Right lobe of liver (tissue), 6 donors: Measurements from ENCODE around the gene MAPK1. TPM values are rescaled to one million over a fixed set of nuclear protein-coding genes. Genes with fewer than 3 reads are reported as not detected.
"Not testable (repeated sequence)": the region's sequence is repeated elsewhere in the genome, so short reads cannot be mapped to it uniquely, and the experiment has no call there.

Experiments used
- ATAC-seq, 4 donors: fragments of 200-7000 bp; cut with Tn5 transposase; one replicate each; pipeline ENCODE4 v1.9.1; 2020; ENCODE audit warnings: mild to moderate bottlenecking in 4 of 4, moderate library complexity in 4 of 4
- DNase-seq, 3 donors: peaks; one replicate each; pipeline ENCODE4 v3.0.0-alpha.2; 2020
- H3K27ac ChIP-seq, 3 donors: fragments of 200-600 bp; one replicate each; pipeline ENCODE4 v1.8.0; 2022
- H3K27me3 ChIP-seq, 2 donors: fragments of 200-600 bp; one replicate each; pipeline ENCODE4 v1.8.0; 2022
- H3K36me3 ChIP-seq, 4 donors: fragments of 200-600 bp; sonication (generic) in 1 of 4; one replicate each; pipeline versions ENCODE4 v1.5.1 to v1.8.0; 2017 to 2022; ENCODE audit warnings: control low read depth in 1 of 4
- H3K4me1 ChIP-seq, 4 donors: fragments of 200-600 bp; sonication (generic) in 1 of 4; one replicate each; pipeline versions ENCODE4 v1.5.1 to v1.8.0; 2017 to 2022; ENCODE audit warnings: control low read depth in 1 of 4
- H3K4me3 ChIP-seq, 3 donors: fragments of 200-600 bp; one replicate each; pipeline ENCODE4 v1.8.0; 2022
- H3K9me3 ChIP-seq, 4 donors: fragments of 200-600 bp; sonication (generic) in 1 of 4; one replicate each; pipeline versions ENCODE4 v1.5.1 to v1.8.0; 2017 to 2022; ENCODE audit warnings: control low read depth in 1 of 4
- POLR2A ChIP-seq: fragments of 450-650 bp; IDR thresholded peaks from one replicate; pipeline ENCODE4 v1.6.1; 2017; ENCODE audit warnings: antibody characterized with exemption, mild to moderate bottlenecking
- WGBS: methylation state at CpG from one replicate; pipeline ENCODE4 v1.1.6; 2018; ENCODE audit warnings: low coverage, low lambda C conversion rate; ENCODE audit not compliant: insufficient coverage; ENCODE audit errors: missing lambda C conversion rate; 5-methylcytosine and 5-hydroxymethylcytosine counted together
- intact Hi-C, 2 donors: fragments of 100-400 bp; cut with DNase I; formaldehyde crosslinking; loops; one replicate each; pipeline versions ENCODE4 v1.11.2 to v1.14.1; 2022
- total RNA-seq, 6 experiments: library from RNA; depleted of rRNA in 2 of 6; stranded (reverse); fragments of >200 nt in 2 of 6; fragmentation: NEBNext Ultra II Directional in 3 of 6; extraction: Animal tissue kit (Norgen Biotek cat#: 25700) in 3 of 6; gene quantifications; one replicate each; pipeline versions ENCODE4 v1.1.0 to v1.2.4, GENCODE V29; 2016 to 2023
- TF ChIP-seq, protein P1 (sequence below), 4 donors: fragments of 200-600 bp in 3 of 4; fragments of 450-650 bp in 1 of 4; IDR thresholded peaks; one replicate each; pipeline versions ENCODE4 v1.5.1 to v1.8.0; 2016 to 2022; ENCODE audit warnings: antibody characterized with exemption in 4 of 4, mild to moderate bottlenecking in 2 of 4
- donor health status: DM: no; HTN: yes; CAD: no.
- donor health status: DM: no; HTN: no; CAD: no.
- donor health status: DM: no; HTN: no; CAD: no.
- donor health status: DM: no; HTN: yes; CAD: no.
- donor health status: DM: no; HTN: yes; CAD: no.

The MAPK1 gene
- total RNA-seq, 6 experiments from 2014 or later: 43.4 to 75.0 (median 59.5) TPM

DNA sequence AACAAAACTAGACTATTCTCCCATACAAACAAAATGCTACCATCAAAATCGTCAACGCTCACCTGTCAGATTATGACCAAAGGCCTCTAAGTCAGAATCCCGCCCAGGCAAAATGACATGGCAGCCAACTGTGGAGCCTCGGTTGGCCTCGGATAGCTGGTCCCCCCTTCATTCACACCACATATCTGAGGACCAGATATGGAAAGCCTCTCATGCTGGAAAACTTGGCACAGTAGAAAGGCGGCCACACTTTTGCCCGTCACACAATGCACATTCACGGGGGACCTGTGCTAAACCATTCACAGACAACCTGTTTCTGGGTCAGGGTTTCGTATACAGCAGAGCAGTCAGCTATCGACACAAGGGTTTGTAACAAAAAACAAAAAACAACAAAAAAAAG is 11.2 kb downstream of the MAPK1 start:
- intact Hi-C loops: no loop called here
- DNase-seq: no peak
- ATAC-seq: no peak

DNA sequence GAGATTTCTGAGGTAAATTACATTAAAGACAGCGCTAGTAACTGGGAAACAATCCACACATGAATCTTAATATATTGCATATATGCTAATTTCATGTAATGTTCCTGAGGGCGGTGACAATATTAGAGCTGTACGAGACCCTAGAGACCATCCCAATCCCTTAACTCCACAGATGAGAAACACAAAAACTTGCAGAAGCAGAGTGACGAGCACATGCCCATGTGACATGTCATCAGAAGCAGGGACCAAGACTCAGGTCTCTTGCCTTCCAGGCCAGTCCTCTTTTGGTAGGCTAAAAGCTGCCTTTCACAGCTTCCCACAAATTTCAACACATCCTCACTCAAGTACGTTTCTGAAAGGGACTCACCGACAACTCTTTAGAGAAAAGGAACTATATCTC is 11.8 kb downstream of the MAPK1 start:
- Histone ChIP-seq H3K27ac (no peak overlapping the region), H3K36me3 (no peaks in the 10 kb centered on the region), H3K4me1 (peaks cover 0 to 20% (median 5%) of the 10 kb centered on the region in 4 donors), H3K4me3 (no peak overlapping the region), H3K9me3 (no peaks in the 10 kb centered on the region), H3K27me3 (no peaks in the 10 kb centered on the region)
- intact Hi-C loops: no loop called here
- 70% methylated on average over 6 of the region's 6 CpGs for WGBS
- no peak for DNase-seq
- ATAC-seq: no peak
- no peak for TF ChIP-seq POLR2A
- TF ChIP-seq, protein P1, sequence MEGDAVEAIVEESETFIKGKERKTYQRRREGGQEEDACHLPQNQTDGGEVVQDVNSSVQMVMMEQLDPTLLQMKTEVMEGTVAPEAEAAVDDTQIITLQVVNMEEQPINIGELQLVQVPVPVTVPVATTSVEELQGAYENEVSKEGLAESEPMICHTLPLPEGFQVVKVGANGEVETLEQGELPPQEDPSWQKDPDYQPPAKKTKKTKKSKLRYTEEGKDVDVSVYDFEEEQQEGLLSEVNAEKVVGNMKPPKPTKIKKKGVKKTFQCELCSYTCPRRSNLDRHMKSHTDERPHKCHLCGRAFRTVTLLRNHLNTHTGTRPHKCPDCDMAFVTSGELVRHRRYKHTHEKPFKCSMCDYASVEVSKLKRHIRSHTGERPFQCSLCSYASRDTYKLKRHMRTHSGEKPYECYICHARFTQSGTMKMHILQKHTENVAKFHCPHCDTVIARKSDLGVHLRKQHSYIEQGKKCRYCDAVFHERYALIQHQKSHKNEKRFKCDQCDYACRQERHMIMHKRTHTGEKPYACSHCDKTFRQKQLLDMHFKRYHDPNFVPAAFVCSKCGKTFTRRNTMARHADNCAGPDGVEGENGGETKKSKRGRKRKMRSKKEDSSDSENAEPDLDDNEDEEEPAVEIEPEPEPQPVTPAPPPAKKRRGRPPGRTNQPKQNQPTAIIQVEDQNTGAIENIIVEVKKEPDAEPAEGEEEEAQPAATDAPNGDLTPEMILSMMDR (IDR thresholded peaks at IDR 0.05): no peak

More for the DNA sequence above, 11.2 kb downstream of the MAPK1 start:
- peaks cover 0 to 25% (median 7%) of the 10 kb centered on the region in 4 donors for H3K4me1 ChIP-seq
- no peak overlapping the region for H3K27ac ChIP-seq
- H3K4me3 ChIP-seq: no peak overlapping the region
- H3K27me3 ChIP-seq: no peaks in the 10 kb centered on the region
- TF ChIP-seq POLR2A: no peak
- TF ChIP-seq, protein P1 (IDR thresholded peaks at IDR 0.05): no peak
- H3K36me3 ChIP-seq: no peaks in the 10 kb centered on the region
- WGBS: 93% methylated on average over 8 of the region's 10 CpGs
- H3K9me3 ChIP-seq: no peaks in the 10 kb centered on the region

DNA sequence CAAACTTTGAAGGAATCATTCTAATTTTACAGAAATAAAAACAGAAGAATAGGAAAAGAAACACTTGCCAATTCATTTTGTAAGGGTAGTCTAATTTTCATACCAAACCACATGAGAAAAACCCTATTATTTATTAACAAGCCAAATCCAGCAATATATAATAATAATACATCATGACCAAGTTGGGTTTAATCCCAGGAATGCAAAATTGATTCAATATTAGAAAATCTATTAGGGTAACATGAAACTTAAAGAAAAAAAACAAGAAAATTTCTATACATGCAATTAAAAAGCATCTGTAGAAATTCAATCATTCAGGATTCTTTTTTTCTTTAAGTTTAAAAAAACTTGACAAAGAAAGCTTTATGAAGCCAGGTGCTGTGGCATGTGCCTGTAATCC is 16.8 kb downstream of the MAPK1 start:
- Histone ChIP-seq H3K4me1 (peaks cover 0 to 10% (median 0%) of the 10 kb centered on the region in 4 donors), H3K4me3 (no peak overlapping the region), H3K36me3 (no peaks in the 10 kb centered on the region), H3K27me3 (no peaks in the 10 kb centered on the region), H3K9me3 (no peaks in the 10 kb centered on the region), H3K27ac (no peak overlapping the region)
- ATAC-seq: no peak
- TF ChIP-seq, protein P1 (IDR thresholded peaks at IDR 0.05): no peak
- no peak for TF ChIP-seq POLR2A
- intact Hi-C loops: no loop called here
- DNase-seq: no peak

DNA sequence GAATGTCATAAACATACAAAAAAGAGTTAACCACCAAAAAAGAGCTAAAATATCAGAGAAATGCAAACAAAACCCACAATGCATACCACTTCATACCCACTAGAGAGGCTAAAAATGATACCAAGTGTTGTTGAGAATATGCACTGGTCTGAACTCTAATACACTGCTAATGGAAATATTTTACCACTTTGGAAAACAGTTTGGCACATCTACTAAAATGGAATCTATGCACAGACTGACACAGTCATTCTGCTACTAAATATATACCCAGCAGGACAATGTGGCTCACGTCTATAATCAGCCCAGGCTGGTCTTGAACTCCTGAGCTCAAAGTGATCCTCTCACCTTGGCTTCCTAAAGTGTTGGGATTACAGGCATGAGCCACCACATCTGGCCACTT is 18.0 kb downstream of the MAPK1 start:
- Histone ChIP-seq H3K27me3 (no peaks in the 10 kb centered on the region), H3K27ac (no peak overlapping the region), H3K4me3 (no peak overlapping the region), H3K4me1 (peaks cover 0 to under 1% (median 0%) of the 10 kb centered on the region in 4 donors), H3K36me3 (no peaks in the 10 kb centered on the region), H3K9me3 (no peaks in the 10 kb centered on the region)
- intact Hi-C loops: no loop called here
- WGBS: 40% methylated on average over 1 of the region's 1 CpG
- TF ChIP-seq, protein P1 (IDR thresholded peaks at IDR 0.05): no peak
- TF ChIP-seq POLR2A: no peak
- ATAC-seq (no peak), DNase-seq (no peak)

DNA sequence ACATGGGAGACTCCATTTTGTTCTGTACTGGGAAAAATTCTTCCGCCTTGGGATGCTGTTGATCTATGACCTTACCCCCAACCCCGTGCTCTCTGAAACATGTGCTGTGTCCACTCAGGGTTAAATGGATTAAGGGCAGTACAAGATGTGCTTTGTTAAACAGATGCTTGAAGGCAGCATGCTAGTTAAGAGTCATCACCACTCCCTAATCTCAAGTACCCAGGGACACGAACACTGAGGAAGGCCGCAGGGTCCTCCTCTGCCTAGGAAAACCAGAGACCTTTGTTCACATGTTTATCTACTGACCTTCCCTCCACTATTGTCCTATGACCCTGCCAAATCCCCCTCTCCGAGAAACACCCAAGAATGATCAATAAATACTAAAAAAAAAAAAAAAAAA is 19.4 kb downstream of the MAPK1 start:
- H3K27me3 ChIP-seq, H3K9me3 ChIP-seq, H3K27ac ChIP-seq, H3K36me3 ChIP-seq, intact Hi-C loops, H3K4me1 ChIP-seq, DNase-seq, H3K4me3 ChIP-seq, ATAC-seq: not testable (repeated sequence)
- WGBS: 47% methylated on average over 5 of the region's 5 CpGs
